Gastroesophageal sphincter (tissue), 4 donors: Measurements from ENCODE around the gene C6orf15. TPM values are rescaled to one million over a fixed set of nuclear protein-coding genes. Genes with fewer than 3 reads are reported as not detected.

Experiments used
- ATAC-seq: fragments of 150-250 bp; one replicate; pipeline ENCODE4 v1.9.1; 2016; ENCODE audit warnings: mild to moderate bottlenecking, moderate library complexity
- H3K27ac ChIP-seq, 4 donors: fragments of 200-600 bp; sonication (generic) in 3 of 4; 1 replicate in 3 of 4; 2 replicates in 1 of 4; pipeline ENCODE4 v1.5.1; 2016 to 2019
- H3K27me3 ChIP-seq: fragments of 200-600 bp; sonication (generic); one replicate; pipeline ENCODE4 v1.5.1; 2019
- H3K36me3 ChIP-seq, 2 donors: fragments of 200-600 bp; sonication (generic); one replicate each; pipeline ENCODE4 v1.5.1; 2019; ENCODE audit warnings: control low read depth in 1 of 2
- H3K4me1 ChIP-seq, 3 donors: fragments of 200-600 bp; sonication (generic); 1 replicate in 2 of 3; 2 replicates in 1 of 3; pipeline ENCODE4 v1.5.1; 2016 to 2019; ENCODE audit warnings: control low read depth in 2 of 3
- H3K4me3 ChIP-seq, 2 donors: fragments of 200-600 bp; sonication (generic); one replicate each; pipeline ENCODE4 v1.5.1; 2019; ENCODE audit warnings: mild to moderate bottlenecking in 1 of 2, moderate library complexity in 1 of 2
- H3K9me3 ChIP-seq, 3 donors: fragments of 200-600 bp; sonication (generic); one replicate each; pipeline ENCODE4 v1.5.1; 2017 to 2019; ENCODE audit warnings: control low read depth in 2 of 3
- EP300 ChIP-seq: sonication (generic); formaldehyde crosslinking; IDR thresholded peaks from one replicate; pipeline ENCODE4 v1.6.1; 2017; ENCODE audit warnings: antibody characterized with exemption, mild to moderate bottlenecking
- POLR2A ChIP-seq, 2 donors: fragments of 450-650 bp; IDR thresholded peaks; one replicate each; pipeline ENCODE4 v1.6.1; 2017; ENCODE audit warnings: antibody characterized with exemption in 2 of 2, mild to moderate bottlenecking in 2 of 2, moderate library complexity in 1 of 2
- POLR2AphosphoS5 ChIP-seq: sonication (generic); formaldehyde crosslinking; IDR thresholded peaks from one replicate; pipeline ENCODE4 v1.6.1; 2017; ENCODE audit warnings: antibody characterized with exemption
- WGBS, 2 donors: methylation state at CpG; one replicate each; pipeline ENCODE4 v1.1.5; 2018; ENCODE audit warnings: low coverage in 1 of 2; 5-methylcytosine and 5-hydroxymethylcytosine counted together
- total RNA-seq, 4 donors: library from RNA; depleted of rRNA; stranded (reverse); fragments of >200 nt; gene quantifications; one replicate each; pipeline ENCODE4 v1.1.0, GENCODE V29; 2016
- TF ChIP-seq, protein P1 (sequence below), 4 experiments: fragments of 200-600 bp in 2 of 4; fragments of 450-650 bp in 2 of 4; sonication (generic) in 1 of 4; IDR thresholded peaks; one replicate each; pipeline ENCODE4 v1.5.1; 2017 to 2019; ENCODE audit warnings: antibody characterized with exemption in 4 of 4, mild to moderate bottlenecking in 2 of 4, moderate library complexity in 2 of 4

C6orf15 gene
- total RNA-seq, 4 donors from 2014 or later: not detected

- Histone ChIP-seq H3K4me3 (no peak overlapping the region), H3K9me3 (no peaks in the 10 kb centered on the region), H3K4me1 (peaks cover 0 to 34% (median 15%) of the 10 kb centered on the region in 3 donors), H3K36me3 (no peaks in the 10 kb centered on the region), H3K27me3 (peaks cover 7% of the 10 kb centered on the region), H3K27ac (no peak overlapping the region)
- no CpG with 5 or more reads among the region's 13 CpGs for WGBS, 2 donors
- no peak for ATAC-seq
- TF ChIP-seq, protein P1, sequence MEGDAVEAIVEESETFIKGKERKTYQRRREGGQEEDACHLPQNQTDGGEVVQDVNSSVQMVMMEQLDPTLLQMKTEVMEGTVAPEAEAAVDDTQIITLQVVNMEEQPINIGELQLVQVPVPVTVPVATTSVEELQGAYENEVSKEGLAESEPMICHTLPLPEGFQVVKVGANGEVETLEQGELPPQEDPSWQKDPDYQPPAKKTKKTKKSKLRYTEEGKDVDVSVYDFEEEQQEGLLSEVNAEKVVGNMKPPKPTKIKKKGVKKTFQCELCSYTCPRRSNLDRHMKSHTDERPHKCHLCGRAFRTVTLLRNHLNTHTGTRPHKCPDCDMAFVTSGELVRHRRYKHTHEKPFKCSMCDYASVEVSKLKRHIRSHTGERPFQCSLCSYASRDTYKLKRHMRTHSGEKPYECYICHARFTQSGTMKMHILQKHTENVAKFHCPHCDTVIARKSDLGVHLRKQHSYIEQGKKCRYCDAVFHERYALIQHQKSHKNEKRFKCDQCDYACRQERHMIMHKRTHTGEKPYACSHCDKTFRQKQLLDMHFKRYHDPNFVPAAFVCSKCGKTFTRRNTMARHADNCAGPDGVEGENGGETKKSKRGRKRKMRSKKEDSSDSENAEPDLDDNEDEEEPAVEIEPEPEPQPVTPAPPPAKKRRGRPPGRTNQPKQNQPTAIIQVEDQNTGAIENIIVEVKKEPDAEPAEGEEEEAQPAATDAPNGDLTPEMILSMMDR (IDR thresholded peaks at IDR 0.05): no peak
- TF ChIP-seq POLR2A (IDR thresholded peaks at IDR 0.05) (no peak), POLR2AphosphoS5 (no peak), EP300 (no peak)
Measured at GRCh38 chr6:31111712-31112111, 663 bp downstream of the C6orf15 start.

DNA sequence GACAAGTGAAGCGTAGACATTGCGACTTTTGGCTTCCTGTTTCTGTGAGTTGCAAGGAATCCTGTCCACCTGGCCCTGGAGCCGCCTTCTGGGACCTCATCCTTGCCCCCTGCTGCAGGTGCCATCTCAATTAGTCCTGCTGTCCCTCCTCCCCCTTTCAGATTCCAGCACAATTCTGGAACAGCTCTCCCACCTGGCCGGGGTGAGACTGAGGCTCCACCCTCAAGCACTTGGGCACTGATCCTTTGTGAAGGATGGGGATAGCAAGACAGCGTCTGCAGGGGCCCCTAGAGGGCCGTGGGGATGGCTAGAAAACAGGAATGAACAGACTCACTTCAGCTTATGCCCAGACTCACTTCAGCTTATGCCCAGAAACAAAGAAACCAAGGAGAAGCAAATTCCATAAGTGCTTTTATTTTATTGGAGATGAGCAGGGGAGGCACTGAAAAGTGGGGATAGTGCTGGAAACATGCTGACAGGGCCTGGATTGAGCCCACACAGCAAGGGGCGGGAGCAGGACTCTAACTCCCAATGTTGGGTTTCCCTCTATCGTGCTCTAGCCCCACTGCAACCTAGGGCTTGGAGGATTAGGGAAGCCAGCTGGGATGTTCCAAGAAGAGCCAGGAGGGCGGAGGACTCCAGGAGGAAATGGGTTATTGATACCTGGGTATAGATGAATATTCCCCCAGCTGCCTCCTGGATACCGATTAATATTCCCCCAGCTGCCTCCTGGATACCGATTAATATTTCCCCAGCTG is 1.4 kb downstream of the C6orf15 start:
- WGBS, 2 donors: 66 to 92% methylated on average over 3 to 4 of the region's 11 CpGs
- no peak overlapping the region for H3K4me3 ChIP-seq
- H3K27me3 ChIP-seq: peaks cover 7% of the 10 kb centered on the region
- H3K27ac ChIP-seq: no peak overlapping the region
- peaks cover 0 to 27% (median 11%) of the 10 kb centered on the region in 3 donors for H3K4me1 ChIP-seq
- no peaks in the 10 kb centered on the region for H3K9me3 ChIP-seq
- no peak for TF ChIP-seq POLR2A (IDR thresholded peaks at IDR 0.05)
- TF ChIP-seq EP300: no peak
- no peak for TF ChIP-seq POLR2AphosphoS5
- TF ChIP-seq, protein P1 (IDR thresholded peaks at IDR 0.05): no peak
- H3K36me3 ChIP-seq: no peaks in the 10 kb centered on the region
- ATAC-seq: no peak

DNA sequence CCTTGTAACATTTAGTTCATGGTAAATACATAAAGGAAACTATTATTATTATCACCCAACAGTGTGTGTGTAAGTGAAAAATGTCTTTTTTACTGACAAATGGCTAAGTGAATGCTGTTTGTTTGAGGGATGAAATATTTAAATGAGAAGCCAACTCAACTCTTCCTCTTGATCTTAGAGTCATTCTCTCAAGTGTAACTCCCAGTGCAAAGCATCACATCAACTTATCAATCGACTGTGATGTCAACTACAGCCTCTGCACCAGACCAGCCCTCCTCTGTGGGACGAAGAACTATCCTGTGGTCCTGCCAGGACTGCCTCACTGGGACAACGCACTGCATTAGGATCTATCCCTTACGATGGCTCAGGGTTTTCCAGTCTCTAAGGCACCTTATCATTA is 5.3 kb downstream of the C6orf15 start:
- H3K27me3 ChIP-seq: peaks cover 7% of the 10 kb centered on the region
- no peaks in the 10 kb centered on the region for H3K4me1 ChIP-seq
- ATAC-seq: no peak
- H3K9me3 ChIP-seq: no peaks in the 10 kb centered on the region
- H3K36me3 ChIP-seq: no peaks in the 10 kb centered on the region
- H3K27ac ChIP-seq: no peak overlapping the region
- 66% methylated on average over 3 to 4 of the region's 4 CpGs for WGBS, 2 donors
- TF ChIP-seq POLR2AphosphoS5 (no peak), EP300 (no peak), POLR2A (IDR thresholded peaks at IDR 0.05) (no peak)
- TF ChIP-seq, protein P1 (IDR thresholded peaks at IDR 0.05): no peak
- H3K4me3 ChIP-seq: no peak overlapping the region

DNA sequence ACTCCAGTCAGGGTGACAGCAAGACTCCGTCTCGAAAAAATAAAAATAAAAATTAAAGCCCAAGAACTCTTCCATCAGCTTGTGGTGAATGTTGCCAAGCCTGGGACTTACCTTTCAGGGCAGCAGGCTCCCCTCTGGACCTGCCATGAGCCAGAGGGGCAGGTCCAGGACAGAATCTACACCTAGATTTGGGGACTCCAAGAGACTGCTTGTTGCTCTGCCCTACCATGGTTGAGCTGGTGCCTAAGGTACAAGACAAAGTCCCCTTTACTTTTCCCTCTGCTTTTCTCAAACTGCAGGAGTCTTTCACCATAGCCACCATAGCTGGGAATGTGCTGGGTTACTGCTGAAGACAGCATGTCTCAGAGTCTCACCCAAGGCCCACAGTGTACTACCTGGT is 9.2 kb downstream of the C6orf15 start:
- H3K27ac ChIP-seq: no peak overlapping the region
- H3K4me1 ChIP-seq: no peaks in the 10 kb centered on the region
- no peak for ATAC-seq
- H3K9me3 ChIP-seq: no peaks in the 10 kb centered on the region
- H3K27me3 ChIP-seq: peaks cover 4% of the 10 kb centered on the region
- H3K36me3 ChIP-seq: no peaks in the 10 kb centered on the region
- H3K4me3 ChIP-seq: no peak overlapping the region
- TF ChIP-seq POLR2A (IDR thresholded peaks at IDR 0.05) (no peak), POLR2AphosphoS5 (no peak), EP300 (no peak)
- TF ChIP-seq, protein P1 (IDR thresholded peaks at IDR 0.05): no peak
- WGBS, 2 donors: 94 to 100% methylated on average over 2 of the region's 2 CpGs

- no peak for ATAC-seq
- no peaks in the 10 kb centered on the region for H3K27me3 ChIP-seq
- no peak overlapping the region for H3K4me3 ChIP-seq
- H3K4me1 ChIP-seq: peaks cover 0 to 8% (median 0%) of the 10 kb centered on the region in 3 donors
- TF ChIP-seq POLR2A (IDR thresholded peaks at IDR 0.05) (no peak), POLR2AphosphoS5 (no peak), EP300 (no peak)
- TF ChIP-seq, protein P1 (IDR thresholded peaks at IDR 0.05): no peak
- WGBS, 2 donors: 91 to 92% methylated on average over 3 to 4 of the region's 4 CpGs
- H3K27ac ChIP-seq: no peak overlapping the region
- no peaks in the 10 kb centered on the region for H3K9me3 ChIP-seq
- H3K36me3 ChIP-seq: no peaks in the 10 kb centered on the region
Measured at GRCh38 chr6:31098449-31098938, 13.9 kb downstream of the C6orf15 start.
